Measurements from ENCODE around the gene PSG2.
"Not testable (repeated sequence)": the region's sequence is repeated elsewhere in the genome, so short reads cannot be mapped to it uniquely, and the experiment has no call there.

GRCh38 chr19:43127336-43127735 lies 44.8 kb upstream of the PSG2 start:
- not testable (repeated sequence) for TF ChIP-seq TAF1 (IDR thresholded peaks at IDR 0.05; ENCODE audit: borderline replicate concordance, low read depth, low read length); SMC3 (IDR thresholded peaks at IDR 0.05; ENCODE audit: low read depth, low read length); MXI1 (IDR thresholded peaks at IDR 0.05; ENCODE audit: low read depth, low read length); GATA2 (CRISPR knock-in tag; IDR thresholded peaks at IDR 0.05); YY1 (IDR thresholded peaks at IDR 0.05; ENCODE audit: low read depth)
- TF ChIP-seq, protein P1, sequence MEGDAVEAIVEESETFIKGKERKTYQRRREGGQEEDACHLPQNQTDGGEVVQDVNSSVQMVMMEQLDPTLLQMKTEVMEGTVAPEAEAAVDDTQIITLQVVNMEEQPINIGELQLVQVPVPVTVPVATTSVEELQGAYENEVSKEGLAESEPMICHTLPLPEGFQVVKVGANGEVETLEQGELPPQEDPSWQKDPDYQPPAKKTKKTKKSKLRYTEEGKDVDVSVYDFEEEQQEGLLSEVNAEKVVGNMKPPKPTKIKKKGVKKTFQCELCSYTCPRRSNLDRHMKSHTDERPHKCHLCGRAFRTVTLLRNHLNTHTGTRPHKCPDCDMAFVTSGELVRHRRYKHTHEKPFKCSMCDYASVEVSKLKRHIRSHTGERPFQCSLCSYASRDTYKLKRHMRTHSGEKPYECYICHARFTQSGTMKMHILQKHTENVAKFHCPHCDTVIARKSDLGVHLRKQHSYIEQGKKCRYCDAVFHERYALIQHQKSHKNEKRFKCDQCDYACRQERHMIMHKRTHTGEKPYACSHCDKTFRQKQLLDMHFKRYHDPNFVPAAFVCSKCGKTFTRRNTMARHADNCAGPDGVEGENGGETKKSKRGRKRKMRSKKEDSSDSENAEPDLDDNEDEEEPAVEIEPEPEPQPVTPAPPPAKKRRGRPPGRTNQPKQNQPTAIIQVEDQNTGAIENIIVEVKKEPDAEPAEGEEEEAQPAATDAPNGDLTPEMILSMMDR (IDR thresholded peaks at IDR 0.05), result not testable (repeated sequence)
- TF ChIP-seq, protein P2, sequence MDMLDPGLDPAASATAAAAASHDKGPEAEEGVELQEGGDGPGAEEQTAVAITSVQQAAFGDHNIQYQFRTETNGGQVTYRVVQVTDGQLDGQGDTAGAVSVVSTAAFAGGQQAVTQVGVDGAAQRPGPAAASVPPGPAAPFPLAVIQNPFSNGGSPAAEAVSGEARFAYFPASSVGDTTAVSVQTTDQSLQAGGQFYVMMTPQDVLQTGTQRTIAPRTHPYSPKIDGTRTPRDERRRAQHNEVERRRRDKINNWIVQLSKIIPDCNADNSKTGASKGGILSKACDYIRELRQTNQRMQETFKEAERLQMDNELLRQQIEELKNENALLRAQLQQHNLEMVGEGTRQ (IDR thresholded peaks at IDR 0.05; ENCODE audit: borderline replicate concordance, low read depth, low read length), result not testable (repeated sequence)
- TF ChIP-seq EP300 (IDR thresholded peaks at IDR 0.05; ENCODE audit: borderline replicate concordance in 1 of 2, low read depth in 1 of 2, low read length in 1 of 2) (peak in 1 of 2 experiments; percentile 97; a peak in 2 of 4 replicates), NFIC (IDR thresholded peaks at IDR 0.05; ENCODE audit: borderline replicate concordance) (peak; percentile 93), MEF2A (IDR thresholded peaks at IDR 0.05; ENCODE audit: borderline replicate concordance, low read depth) (peak; percentile 82)
- TF ChIP-seq, protein P3, sequence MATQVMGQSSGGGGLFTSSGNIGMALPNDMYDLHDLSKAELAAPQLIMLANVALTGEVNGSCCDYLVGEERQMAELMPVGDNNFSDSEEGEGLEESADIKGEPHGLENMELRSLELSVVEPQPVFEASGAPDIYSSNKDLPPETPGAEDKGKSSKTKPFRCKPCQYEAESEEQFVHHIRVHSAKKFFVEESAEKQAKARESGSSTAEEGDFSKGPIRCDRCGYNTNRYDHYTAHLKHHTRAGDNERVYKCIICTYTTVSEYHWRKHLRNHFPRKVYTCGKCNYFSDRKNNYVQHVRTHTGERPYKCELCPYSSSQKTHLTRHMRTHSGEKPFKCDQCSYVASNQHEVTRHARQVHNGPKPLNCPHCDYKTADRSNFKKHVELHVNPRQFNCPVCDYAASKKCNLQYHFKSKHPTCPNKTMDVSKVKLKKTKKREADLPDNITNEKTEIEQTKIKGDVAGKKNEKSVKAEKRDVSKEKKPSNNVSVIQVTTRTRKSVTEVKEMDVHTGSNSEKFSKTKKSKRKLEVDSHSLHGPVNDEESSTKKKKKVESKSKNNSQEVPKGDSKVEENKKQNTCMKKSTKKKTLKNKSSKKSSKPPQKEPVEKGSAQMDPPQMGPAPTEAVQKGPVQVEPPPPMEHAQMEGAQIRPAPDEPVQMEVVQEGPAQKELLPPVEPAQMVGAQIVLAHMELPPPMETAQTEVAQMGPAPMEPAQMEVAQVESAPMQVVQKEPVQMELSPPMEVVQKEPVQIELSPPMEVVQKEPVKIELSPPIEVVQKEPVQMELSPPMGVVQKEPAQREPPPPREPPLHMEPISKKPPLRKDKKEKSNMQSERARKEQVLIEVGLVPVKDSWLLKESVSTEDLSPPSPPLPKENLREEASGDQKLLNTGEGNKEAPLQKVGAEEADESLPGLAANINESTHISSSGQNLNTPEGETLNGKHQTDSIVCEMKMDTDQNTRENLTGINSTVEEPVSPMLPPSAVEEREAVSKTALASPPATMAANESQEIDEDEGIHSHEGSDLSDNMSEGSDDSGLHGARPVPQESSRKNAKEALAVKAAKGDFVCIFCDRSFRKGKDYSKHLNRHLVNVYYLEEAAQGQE (IDR thresholded peaks at IDR 0.05; ENCODE audit: low read depth, low read length), result not testable (repeated sequence)

Measured in SK-N-SH (cell line).